IPS-NIHi11 (cell line): ENCODE data around the gene CDC16.
A peak's percentile ranks its signal among the peaks of the same experiment; 100 is the strongest.
"Not testable (repeated sequence)": the region's sequence is repeated elsewhere in the genome, so short reads cannot be mapped to it uniquely, and the experiment has no call there.

ENCODE experiments used
- DNase-seq: peaks from one replicate; pipeline ENCODE4 v3.0.0; 2012; ENCODE audit warnings: mixed read lengths, low spot score

CDC16 gene, protein sequence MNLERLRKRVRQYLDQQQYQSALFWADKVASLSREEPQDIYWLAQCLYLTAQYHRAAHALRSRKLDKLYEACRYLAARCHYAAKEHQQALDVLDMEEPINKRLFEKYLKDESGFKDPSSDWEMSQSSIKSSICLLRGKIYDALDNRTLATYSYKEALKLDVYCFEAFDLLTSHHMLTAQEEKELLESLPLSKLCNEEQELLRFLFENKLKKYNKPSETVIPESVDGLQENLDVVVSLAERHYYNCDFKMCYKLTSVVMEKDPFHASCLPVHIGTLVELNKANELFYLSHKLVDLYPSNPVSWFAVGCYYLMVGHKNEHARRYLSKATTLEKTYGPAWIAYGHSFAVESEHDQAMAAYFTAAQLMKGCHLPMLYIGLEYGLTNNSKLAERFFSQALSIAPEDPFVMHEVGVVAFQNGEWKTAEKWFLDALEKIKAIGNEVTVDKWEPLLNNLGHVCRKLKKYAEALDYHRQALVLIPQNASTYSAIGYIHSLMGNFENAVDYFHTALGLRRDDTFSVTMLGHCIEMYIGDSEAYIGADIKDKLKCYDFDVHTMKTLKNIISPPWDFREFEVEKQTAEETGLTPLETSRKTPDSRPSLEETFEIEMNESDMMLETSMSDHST

DNA sequence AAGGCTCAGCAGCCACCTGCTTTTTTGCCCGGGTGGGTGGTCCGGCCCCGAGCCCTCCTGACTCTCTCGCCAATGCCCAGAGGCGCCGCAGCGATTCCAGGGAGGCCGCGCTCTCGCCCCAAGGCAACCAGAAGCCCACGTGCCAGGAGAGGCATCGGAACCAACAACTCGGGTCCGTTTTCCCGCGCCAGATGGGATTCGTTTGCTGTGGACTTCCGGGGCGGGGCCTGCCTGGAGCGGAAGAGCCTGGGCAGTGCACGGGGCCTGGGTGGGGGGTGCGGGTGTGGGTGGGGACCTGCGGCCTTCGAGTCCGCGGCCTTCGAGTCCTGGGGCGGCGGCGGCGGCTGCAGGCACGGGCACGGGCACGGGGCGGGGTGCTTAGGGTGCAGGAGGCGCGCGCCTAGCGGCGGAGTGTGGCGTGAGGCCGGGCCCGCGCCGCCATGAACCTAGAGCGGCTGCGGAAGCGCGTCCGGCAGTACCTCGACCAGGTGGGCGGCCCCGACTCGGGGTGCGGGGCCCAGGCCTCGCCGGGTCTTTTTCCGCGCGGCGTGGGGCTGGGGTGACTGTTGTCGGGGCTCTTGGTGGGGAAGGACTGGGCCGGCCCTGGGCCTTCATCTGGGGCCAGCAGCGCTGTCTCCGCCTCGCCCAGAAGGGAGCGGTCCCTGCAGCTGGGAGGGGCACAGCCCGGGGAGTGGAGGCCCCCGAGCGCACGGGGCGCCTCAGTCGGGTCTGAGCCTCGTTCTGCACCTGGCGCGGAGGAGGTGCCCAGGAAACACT, at the start of gene CDC16:
CDC16 (plus strand) TSS at position 253 of the 777 bp plus-strand sequence; CDS start at position 441, 188 bp downstream.
- DNase-seq = peak; percentile 98

DNA sequence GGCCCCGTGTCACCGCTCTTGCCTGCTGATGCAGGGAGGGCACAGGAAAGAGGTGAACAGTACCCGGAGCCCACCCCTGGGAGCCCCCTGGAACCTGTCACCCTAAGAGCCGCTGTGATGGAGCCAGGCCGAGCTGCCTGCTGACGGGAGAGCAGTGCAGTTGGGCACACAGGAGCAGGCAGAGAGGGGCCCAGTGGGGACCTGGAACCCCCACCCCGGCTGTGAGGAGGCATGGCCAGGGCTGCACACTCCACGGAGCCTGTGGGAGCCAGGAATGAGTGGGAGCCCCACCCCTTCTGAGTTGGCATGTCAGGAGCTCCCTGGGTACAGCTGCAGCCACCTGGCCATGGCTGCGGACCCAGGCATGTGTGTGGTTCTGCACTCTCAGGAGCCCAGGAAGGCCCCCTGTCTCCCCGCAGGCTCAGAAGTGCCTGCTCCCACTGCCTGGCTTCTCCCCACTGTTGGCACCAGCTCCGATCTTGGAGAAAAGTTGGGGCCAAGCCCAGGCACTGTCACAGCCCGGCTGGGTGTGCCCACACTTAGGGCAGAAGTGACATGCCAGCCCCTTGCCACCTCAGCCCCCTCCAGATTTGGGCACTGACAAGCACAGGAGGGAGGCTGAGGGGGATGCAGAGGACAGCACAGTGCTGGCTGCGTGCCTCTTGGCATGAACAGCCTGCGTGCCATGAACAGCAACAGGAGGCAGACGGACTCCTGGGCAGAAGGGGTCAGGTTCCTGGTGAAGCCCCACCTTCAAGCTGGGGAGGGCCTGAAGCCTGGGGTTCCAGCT, 49.3 kb upstream of the CDC16 start:
- no peak for DNase-seq

DNA sequence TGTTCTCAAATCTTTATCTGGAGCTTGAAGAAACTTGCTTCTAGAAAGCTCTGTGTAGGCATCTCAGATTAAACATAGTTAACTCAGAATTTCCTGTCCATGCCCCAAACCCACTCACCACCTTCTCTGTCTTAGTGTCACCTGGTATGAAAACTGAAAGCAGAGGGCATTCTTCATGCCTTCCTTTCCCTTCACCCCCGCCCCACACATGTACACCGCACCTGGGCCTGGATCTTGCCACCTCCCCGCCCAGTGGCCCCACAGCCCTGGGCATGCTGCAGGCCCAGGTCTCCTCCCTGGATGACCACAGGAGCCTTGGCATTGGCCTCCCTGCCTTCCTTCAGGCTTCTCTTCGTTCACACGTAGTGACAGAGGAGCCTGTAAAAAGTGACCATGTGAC, 39.8 kb upstream of the CDC16 start:
- no peak for DNase-seq

DNA sequence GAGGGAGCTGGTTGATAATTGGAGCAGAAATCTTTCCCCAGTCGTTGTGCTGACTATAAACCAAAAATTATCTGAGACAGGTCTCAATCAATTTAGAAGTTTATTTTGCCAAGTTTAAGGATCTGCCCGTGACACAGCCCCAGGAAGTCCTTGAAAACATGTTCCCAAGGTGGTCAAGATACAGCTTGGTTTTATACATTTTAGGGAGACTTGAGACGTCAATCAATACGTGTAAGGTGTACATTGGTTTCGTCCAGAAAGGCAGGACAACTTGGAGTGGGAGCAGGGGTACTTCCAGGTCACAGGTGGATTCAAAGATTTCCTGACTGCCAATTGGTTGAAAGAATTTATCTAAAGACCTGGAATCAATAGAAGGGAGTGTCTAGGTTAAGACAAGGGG, 38.1 kb upstream of the CDC16 start:
- DNase-seq = no peak

DNA sequence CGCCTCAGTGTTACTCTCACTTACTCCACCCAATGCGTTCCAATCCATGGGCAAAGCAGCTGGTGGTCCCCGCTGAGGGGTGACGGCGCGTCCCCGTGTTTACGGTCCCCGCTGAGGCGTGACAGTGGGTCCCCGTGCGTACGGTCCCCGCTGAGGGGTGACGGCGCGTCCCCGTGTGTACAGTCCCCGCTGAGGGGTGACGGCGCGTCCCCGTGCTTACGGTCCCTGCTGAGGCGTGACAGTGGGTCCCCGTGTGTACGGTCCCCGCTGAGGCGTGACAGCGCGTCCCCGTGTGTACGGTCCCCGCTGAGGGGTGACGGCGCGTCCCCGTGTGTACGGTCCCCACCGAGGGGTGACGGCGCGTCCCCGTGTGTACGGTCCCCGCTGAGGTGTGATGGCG, 36.1 kb upstream of the CDC16 start:
- DNase-seq = no peak

GRCh38 chr13:114199526-114199925, 35.2 kb upstream of the CDC16 start:
- not testable (repeated sequence) for DNase-seq

GRCh38 chr13:114199954-114200353, 34.7 kb upstream of the CDC16 start:
- no peak for DNase-seq

DNA sequence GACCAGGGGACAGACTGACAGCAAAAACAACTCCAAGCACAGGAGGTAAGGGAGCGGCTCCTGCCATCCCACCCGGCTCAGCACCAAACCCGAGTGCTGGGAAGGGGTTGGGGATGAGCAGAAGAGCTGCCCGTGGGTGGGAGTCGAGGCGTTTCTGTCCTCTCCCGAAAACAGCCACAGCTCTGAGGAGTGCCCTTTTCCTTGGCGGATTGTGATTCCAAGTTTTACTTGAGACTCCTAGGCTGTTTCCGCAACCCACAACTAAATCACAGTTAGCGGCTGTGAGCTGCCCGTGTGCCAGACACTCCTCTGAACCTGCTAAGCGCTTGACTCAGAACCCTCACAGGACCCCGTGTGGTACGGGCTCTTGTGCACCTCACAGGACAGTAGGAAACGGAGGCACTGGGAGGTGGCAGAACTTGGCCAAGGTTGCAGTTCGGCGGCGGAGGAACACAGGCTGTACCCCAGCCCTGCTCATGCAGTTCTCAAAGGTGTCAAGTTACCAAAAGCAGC, 34.2 kb upstream of the CDC16 start:
- peak; percentile 42 for DNase-seq

DNA sequence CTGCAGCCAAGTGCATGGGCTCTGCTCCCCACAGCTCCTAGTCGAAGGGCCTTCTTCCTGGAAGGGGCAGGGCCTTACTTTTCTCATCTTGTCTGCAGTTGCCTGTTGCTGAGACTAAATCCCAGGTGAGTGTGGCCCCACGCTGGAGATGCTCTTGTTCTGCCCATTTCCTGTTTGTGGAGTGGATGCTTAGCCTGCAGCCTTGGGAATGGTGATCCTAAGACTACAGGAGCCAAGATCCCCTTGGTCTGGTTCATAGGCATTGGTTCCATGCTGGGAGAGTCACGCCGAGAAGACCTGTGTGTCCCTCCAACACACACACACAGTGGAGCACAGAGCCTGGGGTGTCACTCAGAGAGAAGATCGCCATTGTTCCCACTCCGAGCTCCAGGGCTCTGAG, 32.1 kb upstream of the CDC16 start:
- DNase-seq = no peak

GRCh38 chr13:114203536-114203935, 31.2 kb upstream of the CDC16 start:
- DNase-seq = no peak

DNA sequence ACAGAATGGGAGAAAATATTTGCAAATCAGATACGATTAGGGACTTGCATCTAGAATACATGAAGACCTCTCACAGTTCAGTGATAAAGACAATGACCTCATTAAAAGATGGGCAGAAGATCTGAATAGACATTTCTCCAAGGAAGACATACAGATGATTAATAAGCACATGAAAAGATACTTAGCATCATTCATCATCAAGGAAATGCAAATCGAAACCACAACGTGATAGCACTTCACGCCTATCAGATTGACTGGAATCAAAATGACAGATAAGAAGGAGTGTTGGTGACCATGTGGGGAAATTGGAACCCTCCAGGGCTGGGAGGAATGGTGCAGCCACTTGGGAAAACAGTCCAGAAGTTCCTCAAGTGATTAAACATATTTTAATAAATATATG, 29.8 kb upstream of the CDC16 start:
- no peak for DNase-seq

GRCh38 chr13:114208134-114208533, 26.6 kb upstream of the CDC16 start:
- no peak for DNase-seq

- DNase-seq = no peak
These were observed 23.1 kb upstream of the CDC16 start for GRCh38 chr13:114211446-114212157.

DNA sequence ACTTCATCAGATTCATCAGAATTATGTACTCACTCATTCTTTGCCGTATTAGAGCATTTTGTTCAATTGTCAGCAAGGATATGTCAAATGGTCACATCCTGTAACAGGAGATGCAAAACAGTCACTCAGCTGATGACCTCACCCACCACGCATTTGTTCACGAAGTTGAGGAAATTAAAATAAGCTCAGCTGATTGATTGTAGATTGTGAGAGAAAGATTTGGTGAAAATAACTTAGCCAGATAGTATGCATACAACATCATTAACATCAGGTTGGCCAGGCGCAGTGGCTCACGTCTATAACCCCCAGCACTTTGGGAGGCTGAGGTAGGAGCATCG, 22.6 kb upstream of the CDC16 start:
- no peak for DNase-seq

DNA sequence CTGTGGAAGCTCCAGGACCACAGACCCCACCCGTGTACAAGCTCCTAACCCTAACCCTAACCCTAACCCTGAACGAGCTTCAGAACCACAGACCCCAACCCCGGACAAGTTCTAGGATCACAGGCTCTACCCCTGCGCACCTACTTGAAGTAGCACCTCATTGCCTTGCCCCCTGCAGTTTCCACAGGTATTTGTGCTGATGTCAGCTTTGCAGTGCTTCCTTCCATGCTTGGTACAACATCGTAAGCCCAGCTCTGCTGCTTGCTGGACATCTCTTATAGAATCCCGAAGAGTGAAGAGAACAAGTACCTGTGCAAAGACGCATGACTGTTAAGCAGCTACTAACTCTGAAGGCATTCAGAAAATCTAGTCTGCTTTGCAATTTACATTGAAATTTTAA, 20.7 kb upstream of the CDC16 start:
- no peak for DNase-seq

DNA sequence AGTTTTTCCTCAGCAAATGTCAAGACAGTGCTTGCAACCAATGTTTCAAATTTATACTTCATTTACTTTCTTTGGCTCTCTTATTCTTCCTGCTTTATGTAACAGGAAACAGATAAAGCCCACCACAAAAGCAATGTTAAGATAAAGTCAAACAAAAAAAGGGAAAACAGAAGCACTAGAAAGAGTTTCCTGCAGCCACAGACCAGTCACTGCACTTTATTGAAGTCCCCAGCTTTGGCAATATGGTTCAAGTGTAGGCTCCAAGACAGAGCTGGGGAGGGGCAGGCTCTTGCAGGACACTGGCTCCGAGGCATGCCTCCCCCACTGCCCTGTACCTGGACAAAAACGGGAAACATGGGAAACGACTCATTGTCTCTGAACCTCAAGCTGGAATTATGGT, 15.3 kb upstream of the CDC16 start:
- no peak for DNase-seq

DNA sequence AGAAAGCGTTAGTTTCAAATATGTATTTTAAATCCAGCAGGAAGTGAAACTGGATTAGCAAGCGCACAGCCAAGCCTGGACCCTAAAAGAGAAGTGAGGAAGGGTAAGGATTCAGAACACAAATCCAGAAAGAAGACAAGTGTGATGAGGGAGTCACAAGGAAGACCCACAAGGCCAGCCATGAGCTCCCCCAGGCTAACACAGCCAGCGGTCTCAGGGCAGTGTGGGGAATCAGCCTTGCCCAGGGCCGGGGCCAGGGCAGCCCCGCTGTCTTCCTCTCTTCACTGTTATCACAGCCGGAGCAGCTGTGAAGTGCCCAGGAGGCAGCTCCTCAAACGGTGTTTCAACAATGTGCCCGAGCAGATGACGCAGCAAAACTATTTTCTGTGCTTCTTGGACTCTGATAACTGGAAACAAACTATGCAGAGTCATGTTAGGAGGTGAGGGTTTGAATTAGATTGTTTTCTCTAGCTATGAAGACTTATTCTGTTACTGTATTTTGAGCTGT, 12.2 kb upstream of the CDC16 start:
- DNase-seq = no peak

- DNase-seq = no peak
These were observed 10.5 kb upstream of the CDC16 start for GRCh38 chr13:114224201-114224600.

- no peak for DNase-seq
These were observed 9.1 kb upstream of the CDC16 start for GRCh38 chr13:114225610-114226009.

GRCh38 chr13:114226088-114226487, 8.6 kb upstream of the CDC16 start:
- no peak for DNase-seq

DNA sequence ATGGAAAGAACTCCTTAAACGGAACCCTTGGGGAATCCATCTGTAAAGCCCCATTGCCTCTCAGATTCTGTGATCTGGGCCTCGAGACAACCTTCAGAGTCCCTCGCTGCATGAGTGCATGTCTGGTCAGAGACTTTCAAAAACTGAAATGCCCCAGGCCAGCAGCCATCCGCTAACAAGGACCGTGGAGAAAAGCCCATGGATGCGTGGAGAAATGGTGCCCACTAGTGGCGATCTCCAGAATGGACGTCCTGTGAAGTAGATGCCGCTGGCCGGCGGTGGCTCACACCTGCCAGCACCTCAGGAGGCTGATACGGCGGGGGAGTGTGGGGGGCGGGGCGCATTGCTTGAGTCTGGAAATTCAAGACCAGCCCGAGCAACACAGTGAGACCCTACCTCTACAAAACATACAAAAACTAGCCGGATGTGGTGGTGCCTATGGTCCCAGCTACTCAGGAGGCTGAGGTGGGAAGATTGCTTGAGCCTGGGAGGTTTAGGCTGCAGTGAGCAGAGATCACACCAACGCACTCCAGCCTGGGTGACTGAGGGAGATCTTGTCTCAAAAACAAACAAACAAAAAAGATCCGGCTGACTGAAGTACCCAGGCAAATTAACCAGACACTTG, 7.9 kb upstream of the CDC16 start:
- peak; percentile 92 for DNase-seq
